H1 (cell line): ENCODE results near the gene GLCE. TPM values are rescaled to one million over a fixed set of nuclear protein-coding genes. Genes with fewer than 3 reads are reported as not detected.

Experiments used
- CTCF ChIA-PET: fragments of 300-600 bp; sonication (Branson Sonifier 250); formaldehyde crosslinking; loops from one replicate; lab custom pipeline; 2021; ENCODE audit not compliant: partially characterized antibody; lab: Charles Lee
- POLR2A ChIA-PET: fragments of 300-600 bp; sonication (Branson Sonifier 250); formaldehyde crosslinking; loops from one replicate; lab custom pipeline; 2021; ENCODE audit warnings: inconsistent platforms; ENCODE audit not compliant: partially characterized antibody; lab: Charles Lee
- DNase-seq, 2 experiments: peaks; one replicate each; pipeline versions ENCODE4 v3.0.0 to v3.0.0-alpha.2; 2010 to 2022; ENCODE audit warnings: low spot score in 2 of 2, low read depth in 1 of 2, mixed read lengths in 1 of 2
- FAIRE-seq: peaks from 2 replicates; lab custom pipeline; 2011; peaks lifted over from hg19 to GRCh38; lab: Jason Lieb, UNC
- H2AFZ ChIP-seq: 2 replicates; pipeline ENCODE4 v1.8.1; 2012; ENCODE audit warnings: low read length, inconsistent platforms
- H2AK5ac ChIP-seq: 2 replicates; pipeline ENCODE4 v1.6.1; 2013; ENCODE audit warnings: low read depth, low read length
- H2BK120ac ChIP-seq: replicated peaks from 2 replicates; pipeline ENCODE3; 2013; ENCODE audit warnings: low read depth, low read length, inconsistent platforms
- H2BK12ac ChIP-seq: 2 replicates; pipeline ENCODE4 v1.6.1; 2013; ENCODE audit warnings: low read depth, low read length
- H2BK15ac ChIP-seq: 2 replicates; pipeline ENCODE4 v1.6.1; 2013; ENCODE audit warnings: low read length
- H2BK20ac ChIP-seq: 2 replicates; pipeline ENCODE4 v1.6.1; 2013; ENCODE audit warnings: low read length
- H2BK5ac ChIP-seq: 2 replicates; pipeline ENCODE4 v1.6.1; 2013; ENCODE audit warnings: low read depth, low read length
- H3K14ac ChIP-seq: 2 replicates; pipeline ENCODE4 v1.6.1; 2013; ENCODE audit warnings: inconsistent platforms; ENCODE audit not compliant: insufficient read length
- H3K18ac ChIP-seq: 2 replicates; pipeline ENCODE4 v1.6.1; 2013; ENCODE audit warnings: low read length; ENCODE audit errors: extremely low read depth
- H3K23ac ChIP-seq: 2 replicates; pipeline ENCODE4 v1.6.1; 2013; ENCODE audit warnings: inconsistent platforms; ENCODE audit not compliant: insufficient read length
- H3K23me2 ChIP-seq: 2 replicates; pipeline ENCODE4 v1.6.1; 2013; ENCODE audit warnings: low read depth, low read length
- H3K27ac ChIP-seq: 2 replicates; pipeline ENCODE4 v1.6.1; 2011; ENCODE audit warnings: low read depth, low read length, inconsistent platforms
- H3K27me3 ChIP-seq, 4 experiments: replicated peaks in 1 of 4; 1 replicate in 1 of 4; 2 replicates in 3 of 4; pipeline versions ENCODE4 v1.6.1 to v1.8.1; 2011 to 2013; ENCODE audit warnings: low read length in 3 of 4, mild to moderate bottlenecking in 3 of 4, inconsistent platforms in 2 of 4, mixed read lengths in 2 of 4, moderate library complexity in 1 of 4; ENCODE audit not compliant: control insufficient read depth in 3 of 4, insufficient read depth in 3 of 4; ENCODE audit errors: extremely low read depth in 1 of 4
- H3K36me3 ChIP-seq, 4 experiments: 2 replicates each; pipeline versions ENCODE4 v1.6.1 to v1.8.1; 2011 to 2013; ENCODE audit warnings: mild to moderate bottlenecking in 4 of 4, low read length in 3 of 4, moderate library complexity in 2 of 4, control low read depth in 1 of 4, inconsistent platforms in 1 of 4; ENCODE audit not compliant: insufficient read depth in 4 of 4, control insufficient read depth in 2 of 4
- H3K4ac ChIP-seq: replicated peaks from 2 replicates; pipeline ENCODE3; 2013; ENCODE audit warnings: low read length, low read depth, mixed read lengths, inconsistent platforms; ENCODE audit not compliant: insufficient read length
- H3K4me1 ChIP-seq, 4 experiments: replicated peaks in 1 of 4; 1 replicate in 1 of 4; 2 replicates in 3 of 4; pipeline versions ENCODE4 v1.6.1 to v1.8.1; 2011 to 2013; ENCODE audit warnings: low read length in 3 of 4, inconsistent platforms in 2 of 4, mixed read lengths in 1 of 4; ENCODE audit not compliant: insufficient read depth in 4 of 4, control insufficient read depth in 3 of 4
- H3K4me2 ChIP-seq, 2 experiments: 2 replicates each; pipeline versions ENCODE4 v1.6.1 to v1.8.1; 2011 to 2013; ENCODE audit warnings: low read depth in 2 of 2, low read length in 2 of 2, control low read depth in 1 of 2, inconsistent platforms in 1 of 2, mild to moderate bottlenecking in 1 of 2; ENCODE audit not compliant: insufficient read depth in 1 of 2
- H3K4me3 ChIP-seq, 4 experiments: fragments of 200-600, 300-600 bp in 1 of 4; sonication (generic), shearing (Covaris generic), sonication (Bioruptor Twin) in 1 of 4; 2 replicates each; pipeline versions ENCODE4 v1.5.1 to v1.8.1; 2011 to 2016; ENCODE audit warnings: low read length in 4 of 4, low read depth in 3 of 4, control low read depth in 2 of 4, inconsistent platforms in 2 of 4, mild to moderate bottlenecking in 2 of 4, mixed read lengths in 1 of 4, moderate library complexity in 1 of 4; ENCODE audit not compliant: insufficient read depth in 2 of 4; ENCODE audit errors: extremely low read depth in 1 of 4
- H3K56ac ChIP-seq: replicated peaks from 2 replicates; pipeline ENCODE3; 2013; ENCODE audit warnings: low read depth, mild to moderate bottlenecking, mixed read lengths, low read length, inconsistent platforms; ENCODE audit not compliant: insufficient read length
- H3K79me1 ChIP-seq: 2 replicates; pipeline ENCODE4 v1.6.1; 2013; ENCODE audit warnings: low read depth, low read length, control low read depth
- H3K79me2 ChIP-seq, 2 experiments: 2 replicates each; pipeline versions ENCODE4 v1.6.1 to v1.8.1; 2012 to 2013; ENCODE audit warnings: low read length in 2 of 2, mild to moderate bottlenecking in 2 of 2, inconsistent platforms in 1 of 2; ENCODE audit not compliant: insufficient read depth in 2 of 2, control insufficient read depth in 1 of 2
- H3K9ac ChIP-seq, 4 experiments: replicated peaks in 1 of 4; 1 replicate in 1 of 4; 2 replicates in 3 of 4; pipeline versions ENCODE4 v1.6.1 to v1.8.1; 2011 to 2013; ENCODE audit warnings: low read depth in 3 of 4, low read length in 3 of 4, control low read depth in 2 of 4, mild to moderate bottlenecking in 2 of 4, moderate library complexity in 2 of 4, inconsistent platforms in 1 of 4; ENCODE audit errors: extremely low read depth in 1 of 4
- H3K9me3 ChIP-seq, 2 experiments: 2 replicates each; pipeline versions ENCODE4 v1.6.1 to v1.8.1; 2012 to 2013; ENCODE audit warnings: mild to moderate bottlenecking in 2 of 2, moderate library complexity in 2 of 2, control low read depth in 1 of 2, inconsistent platforms in 1 of 2, low read depth in 1 of 2, low read length in 1 of 2, mixed read lengths in 1 of 2; ENCODE audit not compliant: insufficient read depth in 2 of 2
- H4K20me1 ChIP-seq, 2 experiments: replicated peaks in 1 of 2; 2 replicates each; pipeline versions ENCODE3 to v1.8.1; 2011 to 2013; ENCODE audit warnings: inconsistent platforms in 2 of 2, low read length in 2 of 2, mild to moderate bottlenecking in 1 of 2; ENCODE audit not compliant: insufficient read depth in 2 of 2, control insufficient read depth in 1 of 2
- H4K5ac ChIP-seq: 2 replicates; pipeline ENCODE4 v1.6.1; 2013; ENCODE audit warnings: low read length, low read depth, mixed read lengths, inconsistent platforms; ENCODE audit not compliant: insufficient read length
- H4K8ac ChIP-seq: 2 replicates; pipeline ENCODE4 v1.8.0; 2013; ENCODE audit warnings: mild to moderate bottlenecking, moderate library complexity, low read length, inconsistent platforms; ENCODE audit not compliant: insufficient read depth; ENCODE audit errors: extremely low read depth
- H4K91ac ChIP-seq: replicated peaks from 2 replicates; pipeline ENCODE3; 2013; ENCODE audit warnings: low read length, mixed read lengths, inconsistent platforms; ENCODE audit not compliant: insufficient read length
- ASH2L ChIP-seq: fragments of 200-600, 300-600 bp; sonication (generic); IDR thresholded peaks from one replicate; pipeline ENCODE4 v1.7.1; 2017; ENCODE audit warnings: low read length
- HDAC2 ChIP-seq, 2 experiments: fragments of 300-600 bp in 1 of 2; sonication (generic) in 1 of 2; IDR thresholded peaks; 2 replicates each; pipeline ENCODE4 v1.6.1; 2011 to 2012; ENCODE audit warnings: low read depth in 2 of 2, low read length in 2 of 2, mild to moderate bottlenecking in 2 of 2, moderate library complexity in 2 of 2, borderline replicate concordance in 1 of 2, inconsistent platforms in 1 of 2
- RBBP5 ChIP-seq: IDR thresholded peaks from 2 replicates; pipeline ENCODE4 v1.7.1; 2012; ENCODE audit warnings: low read depth, mild to moderate bottlenecking, inconsistent platforms, low read length, moderate library complexity, borderline replicate concordance
- TCF12 ChIP-seq: IDR thresholded peaks from 2 replicates; pipeline ENCODE4 v1.6.1; 2011; ENCODE audit warnings: low read depth, mild to moderate bottlenecking, low read length
- TEAD4 ChIP-seq: IDR thresholded peaks from 2 replicates; pipeline ENCODE4 v1.6.1; 2012; ENCODE audit warnings: low read depth, low read length, inconsistent platforms, mixed read lengths
- WGBS, 2 experiments: shearing (Covaris generic) in 1 of 2; methylation state at CpG; one replicate each; pipeline versions ENCODE4 v1.1.6 to v1.1.7; 2013 to 2015; ENCODE audit warnings: low lambda C conversion rate in 2 of 2, mixed read lengths in 2 of 2, inconsistent platforms in 1 of 2, low coverage in 1 of 2, missing lambda C conversion rate in 1 of 2; ENCODE audit not compliant: insufficient replicate concordance in 2 of 2, insufficient coverage in 1 of 2, insufficient read length in 1 of 2; ENCODE audit errors: extremely low coverage in 1 of 2, missing lambda C conversion rate in 1 of 2; 5-methylcytosine and 5-hydroxymethylcytosine counted together
- polyA plus RNA-seq, 7 experiments: library from polyadenylated mRNA; depleted of rRNA in 3 of 7; stranded (reverse) in 5 of 7; unstranded in 2 of 7; fragments of >200 nt in 5 of 7; fragments of 200-250 nt in 2 of 7; gene quantifications; 1 replicate in 5 of 7; 2 replicates in 1 of 7; 4 replicates in 1 of 7; pipeline versions ENCODE4 v1.2.1 to v1.2.3, GENCODE V29; 2011 to 2013; ENCODE audit warnings: missing spikeins in 2 of 7, mixed read lengths in 2 of 7
- total RNA-seq: library from RNA; stranded (reverse); fragmentation: NEBNext Ultra II Directional; extraction: Animal tissue kit (Norgen Biotek cat#: 25700); gene quantifications from 2 replicates; pipeline ENCODE4 v1.2.1, GENCODE V29; 2021

Gene GLCE
- total and polyA plus RNA-seq, 2 of the 8 experiments (the other 6 are each of a cell fraction or from before 2014, with no cell fraction given): 17.1 to 22.7 TPM

DNA sequence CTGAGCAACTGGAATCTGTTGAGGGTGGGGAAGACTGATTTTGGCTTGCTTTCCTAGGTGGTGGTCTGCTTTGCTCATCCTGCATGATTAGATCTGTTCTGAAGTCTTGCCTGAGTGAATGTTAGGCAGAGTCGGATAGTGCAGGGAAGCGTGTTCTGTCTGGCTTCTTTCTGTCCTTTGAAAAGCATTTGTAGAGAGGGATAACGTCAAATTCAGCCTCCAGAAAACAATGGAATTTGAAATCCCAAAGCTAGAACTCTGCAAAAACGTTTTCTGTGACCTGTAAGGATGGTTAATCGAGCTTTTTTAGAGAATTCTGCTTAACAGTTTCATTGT is 1.4 kb downstream of the GLCE start:
- H2AK5ac ChIP-seq: no peak overlapping the region
- no peak overlapping the region for H2AFZ ChIP-seq
- H4K8ac ChIP-seq: no peak overlapping the region
- peak overlapping the region; percentile 73 to 91 (median 88) for H3K4me3 ChIP-seq
- H3K23ac ChIP-seq: no peak overlapping the region
- DNase-seq (no peak), FAIRE-seq (no peak)
- H4K91ac ChIP-seq: no peak overlapping the region
- no peak overlapping the region for H2BK15ac ChIP-seq
- H3K23me2 ChIP-seq: peaks cover 10% of the 10 kb centered on the region
- H3K4me2 ChIP-seq: peak overlapping the region; percentile 91 to 94
- H3K79me1 ChIP-seq: peaks cover 4% of the 10 kb centered on the region; the same call in 1 of the 2 replicates
- peak overlapping the region in 3 of 4 experiments; percentile 31 to 53 (median 39); a peak in 2 of 7 replicates for H3K9ac ChIP-seq
- peaks cover 0 to 53% of the 10 kb centered on the region in 2 experiments; a peak in 2 of 4 replicates for H3K79me2 ChIP-seq
- no peak overlapping the region for H2BK20ac ChIP-seq
- H2BK5ac ChIP-seq: no peak overlapping the region
- no peak overlapping the region for H3K4ac ChIP-seq
- POLR2A ChIA-PET: interaction anchor here (1.7 to 1.9 kb wide), 3 partner anchors 10 to 252 kb away, joined by 4 to 6 read pairs (median 5); partner anchors contain the start of gene KIF23
- H3K27me3 ChIP-seq: no peaks in the 10 kb centered on the region; a peak in 2 of 7 replicates
- no peak overlapping the region for H3K18ac ChIP-seq
- 26% methylated on average over 5 of the region's 5 CpGs; no CpG with 5 or more reads in 1 of the 2 experiments for WGBS, 2 experiments
- H3K36me3 ChIP-seq: no peaks in the 10 kb centered on the region
- peak; percentile 40 for TF ChIP-seq ASH2L
- TF ChIP-seq TEAD4: no peak
- no peak for TF ChIP-seq TCF12
- TF ChIP-seq HDAC2 (IDR thresholded peaks at IDR 0.05; ENCODE audit: borderline replicate concordance in 1 of 2, low read depth in 2 of 2, low read length in 2 of 2): no peak
- TF ChIP-seq RBBP5: no peak
- TF ChIP-seq, all 59 proteins: peak for 1
- Histone ChIP-seq H2BK12ac (no peak overlapping the region), H3K9me3 (no peaks in the 10 kb centered on the region), H3K14ac (no peak overlapping the region), H3K56ac (no peak overlapping the region), H3K27ac (no peak overlapping the region), H4K20me1 (peaks cover 10 to 15% of the 10 kb centered on the region in 2 experiments), H4K5ac (no peak overlapping the region), H2BK120ac (no peak overlapping the region), H3K4me1 (peaks cover 0 to 9% (median 2%) of the 10 kb centered on the region in 4 experiments; a peak in 4 of 7 replicates)
- CTCF ChIA-PET: interaction anchor here (0.8 to 1.8 kb wide), 6 partner anchors 11 to 142 kb away, joined by 3 to 5 read pairs (median 3); no protein-coding TSS in a partner anchor
